HepG2 (cell line): Measurements from ENCODE around the gene UBE2H. TPM values are rescaled to one million over a fixed set of nuclear protein-coding genes. Genes with fewer than 3 reads are reported as not detected.

Experiments used
- NCOA1 ChIP-seq: sonication (generic); formaldehyde crosslinking; IDR thresholded peaks from 2 replicates; pipeline ENCODE4 v1.9.0; 2021; ENCODE audit warnings: missing genetic modification reagents
- NCOA2 ChIP-seq: sonication (generic); formaldehyde crosslinking; IDR thresholded peaks from 2 replicates; pipeline ENCODE4 v1.8.0; 2022; ENCODE audit warnings: inconsistent platforms
- NR3C1 ChIP-seq: sonication (generic); formaldehyde crosslinking; IDR thresholded peaks from 2 replicates; pipeline ENCODE4 v1.4.0; 2020; ENCODE audit warnings: missing genetic modification reagents
- SRSF1 ChIP-seq: fragments of 200-400 bp; formaldehyde crosslinking; optimal IDR thresholded peaks from 2 replicates; pipeline ENCODE3; 2017; ENCODE audit warnings: mild to moderate bottlenecking, low read depth, low read length, moderate library complexity
- SSRP1 ChIP-seq: IDR thresholded peaks from 2 replicates; pipeline ENCODE4 v1.6.1; 2016; ENCODE audit warnings: control low read depth
- STAT5B ChIP-seq: sonication (generic); formaldehyde crosslinking; IDR thresholded peaks from 2 replicates; pipeline ENCODE4 v1.4.0; 2020; ENCODE audit warnings: missing genetic modification reagents
- ZBTB7B ChIP-seq: sonication (generic); formaldehyde crosslinking; IDR thresholded peaks from 2 replicates; pipeline ENCODE4 v1.4.0; 2020; ENCODE audit warnings: missing genetic modification reagents
- ZFP82 ChIP-seq: sonication (generic); formaldehyde crosslinking; IDR thresholded peaks from 2 replicates; pipeline ENCODE4 v1.5.1; 2020; ENCODE audit warnings: mild to moderate bottlenecking, missing genetic modification reagents, borderline replicate concordance
- ZNF10 ChIP-seq: sonication (generic); formaldehyde crosslinking; IDR thresholded peaks from 2 replicates; pipeline ENCODE4 v1.4.0; 2020; ENCODE audit warnings: mild to moderate bottlenecking, low read depth, missing genetic modification reagents, borderline replicate concordance
- ZNF20 ChIP-seq: sonication (generic); formaldehyde crosslinking; IDR thresholded peaks from 2 replicates; pipeline ENCODE4 v1.4.0; 2020; ENCODE audit warnings: mild to moderate bottlenecking, moderate library complexity, missing genetic modification reagents
- ZNF354B ChIP-seq: sonication (generic); formaldehyde crosslinking; IDR thresholded peaks from 2 replicates; pipeline ENCODE4 v1.8.0; 2022; ENCODE audit warnings: mild to moderate bottlenecking, missing genetic modification reagents
- ZNF451 ChIP-seq: sonication (generic); formaldehyde crosslinking; IDR thresholded peaks from 2 replicates; pipeline ENCODE4 v1.5.0; 2020; ENCODE audit warnings: mild to moderate bottlenecking, missing genetic modification reagents
- ZNF598 ChIP-seq: sonication (generic); formaldehyde crosslinking; IDR thresholded peaks from 2 replicates; pipeline ENCODE4 v1.5.1; 2020; ENCODE audit warnings: mild to moderate bottlenecking, missing genetic modification reagents, borderline replicate concordance
- ZNF607 ChIP-seq: sonication (generic); formaldehyde crosslinking; IDR thresholded peaks from 2 replicates; pipeline ENCODE4 v1.5.1; 2020; ENCODE audit warnings: missing genetic modification reagents, mild to moderate bottlenecking, borderline replicate concordance
- ZNF777 ChIP-seq: sonication (generic); formaldehyde crosslinking; IDR thresholded peaks from 2 replicates; pipeline ENCODE4 v1.4.0; 2020; ENCODE audit warnings: missing genetic modification reagents
- polyA plus RNA-seq, 8 experiments: library from polyadenylated mRNA; depleted of rRNA in 3 of 8; stranded (reverse) in 7 of 8; unstranded in 1 of 8; fragments of >200 nt; fragmentation: Illumina TruSeq in 4 of 8; extraction: Trizol in 4 of 8; gene quantifications; 2 replicates each; pipeline versions ENCODE4 v1.2.1 to v1.2.3, GENCODE V29; 2011 to 2016; ENCODE audit warnings: low read depth in 4 of 8, missing spikeins in 1 of 8, mixed read lengths in 1 of 8; ENCODE audit not compliant: insufficient read depth in 1 of 8
- total RNA-seq, 5 experiments: library from RNA; depleted of rRNA; stranded (reverse); fragments of >200 nt; fragmentation: Illumina TruSeq; extraction: Trizol; gene quantifications; 2 replicates each; pipeline ENCODE4 v1.2.3, GENCODE V29; 2016; ENCODE audit warnings: low read depth in 1 of 5
- TF ChIP-seq, protein P1 (sequence below), 2 experiments: fragments of 450-650 bp in 1 of 2; sonication (generic) in 1 of 2; formaldehyde crosslinking in 1 of 2; IDR thresholded peaks; 2 replicates each; pipeline versions ENCODE4 v1.6.1 to v1.8.0; 2016 to 2022; ENCODE audit warnings: antibody characterized with exemption in 1 of 2, mild to moderate bottlenecking in 1 of 2, missing genetic modification reagents in 1 of 2
- TF ChIP-seq, protein P2 (sequence below): sonication (generic); formaldehyde crosslinking; IDR thresholded peaks from 2 replicates; pipeline ENCODE4 v1.4.0; 2020; ENCODE audit warnings: mild to moderate bottlenecking, missing genetic modification reagents
- TF ChIP-seq, protein P3 (sequence below): sonication (generic); formaldehyde crosslinking; IDR thresholded peaks from 2 replicates; pipeline ENCODE4 v1.5.1; 2020; ENCODE audit warnings: missing genetic modification reagents, mild to moderate bottlenecking, borderline replicate concordance

The UBE2H gene
- total and polyA plus RNA-seq, 2 of the 13 experiments (the other 11 are each of a cell fraction or from before 2014, with no cell fraction given), result 15.5 to 40.1 TPM

DNA sequence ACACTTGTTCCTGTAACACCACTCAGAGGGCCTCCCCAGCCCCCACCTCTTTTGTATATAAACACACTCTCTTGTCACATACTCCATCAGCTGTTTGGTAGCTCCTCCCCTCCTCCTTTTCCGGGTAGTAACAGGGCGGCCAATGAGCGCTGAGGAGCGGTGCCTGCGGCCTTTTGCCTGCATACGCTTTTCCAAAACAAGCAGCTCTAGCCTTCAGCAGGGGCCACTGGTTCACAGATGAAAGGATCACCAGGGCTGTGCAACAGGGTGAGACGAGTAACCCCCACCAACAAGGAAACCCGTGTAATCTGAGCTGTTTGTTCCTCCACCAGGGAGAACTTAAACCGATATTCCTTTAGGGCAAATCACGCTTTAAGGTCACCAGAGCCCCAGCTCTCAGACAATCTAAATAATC is 3.9 kb downstream of the UBE2H start (continued):
- TF ChIP-seq, protein P1, sequence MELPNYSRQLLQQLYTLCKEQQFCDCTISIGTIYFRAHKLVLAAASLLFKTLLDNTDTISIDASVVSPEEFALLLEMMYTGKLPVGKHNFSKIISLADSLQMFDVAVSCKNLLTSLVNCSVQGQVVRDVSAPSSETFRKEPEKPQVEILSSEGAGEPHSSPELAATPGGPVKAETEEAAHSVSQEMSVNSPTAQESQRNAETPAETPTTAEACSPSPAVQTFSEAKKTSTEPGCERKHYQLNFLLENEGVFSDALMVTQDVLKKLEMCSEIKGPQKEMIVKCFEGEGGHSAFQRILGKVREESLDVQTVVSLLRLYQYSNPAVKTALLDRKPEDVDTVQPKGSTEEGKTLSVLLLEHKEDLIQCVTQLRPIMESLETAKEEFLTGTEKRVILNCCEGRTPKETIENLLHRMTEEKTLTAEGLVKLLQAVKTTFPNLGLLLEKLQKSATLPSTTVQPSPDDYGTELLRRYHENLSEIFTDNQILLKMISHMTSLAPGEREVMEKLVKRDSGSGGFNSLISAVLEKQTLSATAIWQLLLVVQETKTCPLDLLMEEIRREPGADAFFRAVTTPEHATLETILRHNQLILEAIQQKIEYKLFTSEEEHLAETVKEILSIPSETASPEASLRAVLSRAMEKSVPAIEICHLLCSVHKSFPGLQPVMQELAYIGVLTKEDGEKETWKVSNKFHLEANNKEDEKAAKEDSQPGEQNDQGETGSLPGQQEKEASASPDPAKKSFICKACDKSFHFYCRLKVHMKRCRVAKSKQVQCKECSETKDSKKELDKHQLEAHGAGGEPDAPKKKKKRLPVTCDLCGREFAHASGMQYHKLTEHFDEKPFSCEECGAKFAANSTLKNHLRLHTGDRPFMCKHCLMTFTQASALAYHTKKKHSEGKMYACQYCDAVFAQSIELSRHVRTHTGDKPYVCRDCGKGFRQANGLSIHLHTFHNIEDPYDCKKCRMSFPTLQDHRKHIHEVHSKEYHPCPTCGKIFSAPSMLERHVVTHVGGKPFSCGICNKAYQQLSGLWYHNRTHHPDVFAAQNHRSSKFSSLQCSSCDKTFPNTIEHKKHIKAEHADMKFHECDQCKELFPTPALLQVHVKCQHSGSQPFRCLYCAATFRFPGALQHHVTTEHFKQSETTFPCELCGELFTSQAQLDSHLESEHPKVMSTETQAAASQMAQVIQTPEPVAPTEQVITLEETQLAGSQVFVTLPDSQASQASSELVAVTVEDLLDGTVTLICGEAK (IDR thresholded peaks at IDR 0.05), result no peak
- TF ChIP-seq, protein P1 (CRISPR knock-in tag; IDR thresholded peaks at IDR 0.05), result no peak; the same call in 1 of the 2 replicates
- no peak for TF ChIP-seq ZNF354B (CRISPR knock-in tag)
- no peak for TF ChIP-seq NR3C1 (CRISPR knock-in tag)
- TF ChIP-seq NCOA2 (CRISPR knock-in tag), result peak; percentile 75
- TF ChIP-seq ZNF777 (CRISPR knock-in tag), result no peak
- no peak for TF ChIP-seq ZFP82 (CRISPR knock-in tag)
- TF ChIP-seq, protein P2, sequence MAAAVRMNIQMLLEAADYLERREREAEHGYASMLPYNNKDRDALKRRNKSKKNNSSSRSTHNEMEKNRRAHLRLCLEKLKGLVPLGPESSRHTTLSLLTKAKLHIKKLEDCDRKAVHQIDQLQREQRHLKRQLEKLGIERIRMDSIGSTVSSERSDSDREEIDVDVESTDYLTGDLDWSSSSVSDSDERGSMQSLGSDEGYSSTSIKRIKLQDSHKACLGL (CRISPR knock-in tag), result no peak
- TF ChIP-seq ZNF10, result no peak
- no peak; the same call in 1 of the 2 replicates for TF ChIP-seq SSRP1 (CRISPR knock-in tag)
- TF ChIP-seq ZNF20 (CRISPR knock-in tag), result no peak
- no peak for TF ChIP-seq SRSF1
- no peak for TF ChIP-seq NCOA1 (CRISPR knock-in tag)
- TF ChIP-seq ZNF598, result no peak
- TF ChIP-seq ZNF451, result no peak
- peak; percentile 46; the same call in 1 of the 2 replicates for TF ChIP-seq ZBTB7B
- TF ChIP-seq ZNF607 (CRISPR knock-in tag), result peak; percentile 55; the same call in 1 of the 2 replicates
- no peak for TF ChIP-seq STAT5B (CRISPR knock-in tag)
- TF ChIP-seq, protein P3, sequence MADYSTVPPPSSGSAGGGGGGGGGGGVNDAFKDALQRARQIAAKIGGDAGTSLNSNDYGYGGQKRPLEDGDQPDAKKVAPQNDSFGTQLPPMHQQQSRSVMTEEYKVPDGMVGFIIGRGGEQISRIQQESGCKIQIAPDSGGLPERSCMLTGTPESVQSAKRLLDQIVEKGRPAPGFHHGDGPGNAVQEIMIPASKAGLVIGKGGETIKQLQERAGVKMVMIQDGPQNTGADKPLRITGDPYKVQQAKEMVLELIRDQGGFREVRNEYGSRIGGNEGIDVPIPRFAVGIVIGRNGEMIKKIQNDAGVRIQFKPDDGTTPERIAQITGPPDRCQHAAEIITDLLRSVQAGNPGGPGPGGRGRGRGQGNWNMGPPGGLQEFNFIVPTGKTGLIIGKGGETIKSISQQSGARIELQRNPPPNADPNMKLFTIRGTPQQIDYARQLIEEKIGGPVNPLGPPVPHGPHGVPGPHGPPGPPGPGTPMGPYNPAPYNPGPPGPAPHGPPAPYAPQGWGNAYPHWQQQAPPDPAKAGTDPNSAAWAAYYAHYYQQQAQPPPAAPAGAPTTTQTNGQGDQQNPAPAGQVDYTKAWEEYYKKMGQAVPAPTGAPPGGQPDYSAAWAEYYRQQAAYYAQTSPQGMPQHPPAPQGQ (CRISPR knock-in tag), result no peak
